ENCODE data around the gene LIMS1. TPM values are rescaled to one million over a fixed set of nuclear protein-coding genes. Genes with fewer than 3 reads are reported as not detected.
"Not testable (repeated sequence)": the region's sequence is repeated elsewhere in the genome, so short reads cannot be mapped to it uniquely, and the experiment has no call there.

Gene LIMS1
- total RNA-seq, 1 experiment from 2014 or later = 101 TPM

DNA sequence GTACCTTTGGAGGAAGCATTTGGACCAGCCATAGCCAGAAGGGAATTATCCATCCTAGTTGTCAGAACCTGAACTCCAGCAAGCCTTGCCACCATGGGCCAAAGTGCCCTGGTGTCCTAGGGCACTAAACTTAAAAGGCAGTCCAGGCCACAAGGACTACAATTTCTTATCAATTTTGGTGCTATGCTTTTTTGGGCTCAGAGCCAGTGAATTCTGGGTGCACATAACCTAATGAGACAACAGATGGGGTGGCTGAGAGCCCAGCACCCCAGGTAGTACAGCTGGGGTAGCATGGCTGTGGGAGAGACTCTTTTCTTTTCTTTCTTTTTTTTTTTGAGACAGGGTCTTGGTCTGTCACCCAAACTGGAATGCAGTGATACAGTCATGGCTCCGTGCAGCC lies 170.6 kb downstream of the LIMS1 start:
- POLR2A ChIA-PET = no interaction called here
- TF ChIP-seq SIN3A (IDR thresholded peaks at IDR 0.05; ENCODE audit: borderline replicate concordance, insufficient read depth, low read depth, low read length) (no peak), TCF7L2 (IDR thresholded peaks at IDR 0.05; ENCODE audit: low read depth, low read length) (no peak), POLR2AphosphoS5 (IDR thresholded peaks at IDR 0.05; ENCODE audit: low read depth, low read length) (no peak)
- TF ChIP-seq, protein P1, sequence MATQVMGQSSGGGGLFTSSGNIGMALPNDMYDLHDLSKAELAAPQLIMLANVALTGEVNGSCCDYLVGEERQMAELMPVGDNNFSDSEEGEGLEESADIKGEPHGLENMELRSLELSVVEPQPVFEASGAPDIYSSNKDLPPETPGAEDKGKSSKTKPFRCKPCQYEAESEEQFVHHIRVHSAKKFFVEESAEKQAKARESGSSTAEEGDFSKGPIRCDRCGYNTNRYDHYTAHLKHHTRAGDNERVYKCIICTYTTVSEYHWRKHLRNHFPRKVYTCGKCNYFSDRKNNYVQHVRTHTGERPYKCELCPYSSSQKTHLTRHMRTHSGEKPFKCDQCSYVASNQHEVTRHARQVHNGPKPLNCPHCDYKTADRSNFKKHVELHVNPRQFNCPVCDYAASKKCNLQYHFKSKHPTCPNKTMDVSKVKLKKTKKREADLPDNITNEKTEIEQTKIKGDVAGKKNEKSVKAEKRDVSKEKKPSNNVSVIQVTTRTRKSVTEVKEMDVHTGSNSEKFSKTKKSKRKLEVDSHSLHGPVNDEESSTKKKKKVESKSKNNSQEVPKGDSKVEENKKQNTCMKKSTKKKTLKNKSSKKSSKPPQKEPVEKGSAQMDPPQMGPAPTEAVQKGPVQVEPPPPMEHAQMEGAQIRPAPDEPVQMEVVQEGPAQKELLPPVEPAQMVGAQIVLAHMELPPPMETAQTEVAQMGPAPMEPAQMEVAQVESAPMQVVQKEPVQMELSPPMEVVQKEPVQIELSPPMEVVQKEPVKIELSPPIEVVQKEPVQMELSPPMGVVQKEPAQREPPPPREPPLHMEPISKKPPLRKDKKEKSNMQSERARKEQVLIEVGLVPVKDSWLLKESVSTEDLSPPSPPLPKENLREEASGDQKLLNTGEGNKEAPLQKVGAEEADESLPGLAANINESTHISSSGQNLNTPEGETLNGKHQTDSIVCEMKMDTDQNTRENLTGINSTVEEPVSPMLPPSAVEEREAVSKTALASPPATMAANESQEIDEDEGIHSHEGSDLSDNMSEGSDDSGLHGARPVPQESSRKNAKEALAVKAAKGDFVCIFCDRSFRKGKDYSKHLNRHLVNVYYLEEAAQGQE (IDR thresholded peaks at IDR 0.05; ENCODE audit: insufficient read depth in 1 of 2, low read depth in 2 of 2, low read length in 1 of 2) = no peak
- TF ChIP-seq, protein P2, sequence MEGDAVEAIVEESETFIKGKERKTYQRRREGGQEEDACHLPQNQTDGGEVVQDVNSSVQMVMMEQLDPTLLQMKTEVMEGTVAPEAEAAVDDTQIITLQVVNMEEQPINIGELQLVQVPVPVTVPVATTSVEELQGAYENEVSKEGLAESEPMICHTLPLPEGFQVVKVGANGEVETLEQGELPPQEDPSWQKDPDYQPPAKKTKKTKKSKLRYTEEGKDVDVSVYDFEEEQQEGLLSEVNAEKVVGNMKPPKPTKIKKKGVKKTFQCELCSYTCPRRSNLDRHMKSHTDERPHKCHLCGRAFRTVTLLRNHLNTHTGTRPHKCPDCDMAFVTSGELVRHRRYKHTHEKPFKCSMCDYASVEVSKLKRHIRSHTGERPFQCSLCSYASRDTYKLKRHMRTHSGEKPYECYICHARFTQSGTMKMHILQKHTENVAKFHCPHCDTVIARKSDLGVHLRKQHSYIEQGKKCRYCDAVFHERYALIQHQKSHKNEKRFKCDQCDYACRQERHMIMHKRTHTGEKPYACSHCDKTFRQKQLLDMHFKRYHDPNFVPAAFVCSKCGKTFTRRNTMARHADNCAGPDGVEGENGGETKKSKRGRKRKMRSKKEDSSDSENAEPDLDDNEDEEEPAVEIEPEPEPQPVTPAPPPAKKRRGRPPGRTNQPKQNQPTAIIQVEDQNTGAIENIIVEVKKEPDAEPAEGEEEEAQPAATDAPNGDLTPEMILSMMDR (IDR thresholded peaks at IDR 0.05) = no peak
- Histone ChIP-seq H3K27ac (ENCODE audit: low read length) (no peak overlapping the region), H3K4me1 (ENCODE audit: control insufficient read depth, insufficient read depth, low read length) (peaks cover 5% of the 10 kb centered on the region; the same call in 1 of the 2 replicates), H3K27me3 (ENCODE audit: control insufficient read depth, insufficient read depth, low read length) (no peaks in the 10 kb centered on the region), H3K36me3 (ENCODE audit: control insufficient read depth, insufficient read depth, low read length) (no peaks in the 10 kb centered on the region), H3K9me3 (ENCODE audit: control insufficient read depth, insufficient read depth, low read depth, low read length) (no peaks in the 10 kb centered on the region), H3K4me3 (ENCODE audit: low read depth in 2 of 2, low read length in 2 of 2) (no peak overlapping the region)
- intact Hi-C loops (cut with micrococcal nuclease; ENCODE audit: unreplicated experiment) (no loop called here), in situ Hi-C loops (cut with HindIII; ENCODE audit: low pct_unique_long_range_greater_than_20kb, low sequenced_read_pairs) (no loop called here)
- CTCF ChIA-PET = no interaction called here
- DNase-seq (ENCODE audit: low read depth, low spot score) (no peak), ATAC-seq (no peak)
- no TSS peak for BruUV-seq (replicated peaks)

DNA sequence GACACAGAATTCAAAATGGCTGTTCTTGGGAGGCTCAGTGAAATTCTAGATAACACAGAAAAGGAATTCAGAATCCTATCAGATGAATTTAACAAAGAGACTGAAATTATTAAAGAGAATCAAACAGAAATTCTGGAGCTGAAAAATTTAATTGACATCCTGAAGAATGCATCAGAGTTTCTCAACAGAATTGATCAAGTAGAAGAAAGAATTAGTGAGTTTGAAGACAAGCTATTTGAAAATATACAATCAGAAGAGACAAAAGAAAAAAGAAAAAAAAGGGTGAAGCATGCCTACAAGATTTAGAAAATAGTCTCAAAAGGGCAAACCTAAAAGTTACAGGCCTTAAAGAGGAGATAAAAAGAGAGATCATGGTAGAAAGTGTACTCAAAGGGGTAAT lies 173.0 kb downstream of the LIMS1 start:
- no peaks in the 10 kb centered on the region for H3K9me3 ChIP-seq (ENCODE audit: control insufficient read depth, insufficient read depth, low read depth, low read length)
- intact Hi-C loops (cut with micrococcal nuclease; ENCODE audit: unreplicated experiment) = no loop called here
- no peaks in the 10 kb centered on the region for H3K27me3 ChIP-seq (ENCODE audit: control insufficient read depth, insufficient read depth, low read length)
- POLR2A ChIA-PET = interaction anchor here (0.7 kb wide), 1 partner anchor 113 kb away, joined by 3 read pairs; no protein-coding TSS in a partner anchor
- no peaks in the 10 kb centered on the region for H3K36me3 ChIP-seq (ENCODE audit: control insufficient read depth, insufficient read depth, low read length)
- no peak overlapping the region for H3K27ac ChIP-seq (ENCODE audit: low read length)
- CTCF ChIA-PET = no interaction called here
- BruUV-seq (replicated peaks) = no TSS peak
- TF ChIP-seq TCF7L2 (IDR thresholded peaks at IDR 0.05; ENCODE audit: low read depth, low read length) (no peak), SIN3A (IDR thresholded peaks at IDR 0.05; ENCODE audit: borderline replicate concordance, insufficient read depth, low read depth, low read length) (no peak), POLR2AphosphoS5 (IDR thresholded peaks at IDR 0.05; ENCODE audit: low read depth, low read length) (no peak)
- TF ChIP-seq, protein P1 (IDR thresholded peaks at IDR 0.05; ENCODE audit: insufficient read depth in 1 of 2, low read depth in 2 of 2, low read length in 1 of 2) = no peak
- TF ChIP-seq, protein P2 (IDR thresholded peaks at IDR 0.05) = no peak
- ATAC-seq (no peak), DNase-seq (ENCODE audit: low read depth, low spot score) (no peak)
- in situ Hi-C loops (cut with HindIII; ENCODE audit: low pct_unique_long_range_greater_than_20kb, low sequenced_read_pairs) = no loop called here
- H3K4me1 ChIP-seq (ENCODE audit: control insufficient read depth, insufficient read depth, low read length) = no peaks in the 10 kb centered on the region
- H3K4me3 ChIP-seq (ENCODE audit: low read depth in 2 of 2, low read length in 2 of 2) = no peak overlapping the region

DNA sequence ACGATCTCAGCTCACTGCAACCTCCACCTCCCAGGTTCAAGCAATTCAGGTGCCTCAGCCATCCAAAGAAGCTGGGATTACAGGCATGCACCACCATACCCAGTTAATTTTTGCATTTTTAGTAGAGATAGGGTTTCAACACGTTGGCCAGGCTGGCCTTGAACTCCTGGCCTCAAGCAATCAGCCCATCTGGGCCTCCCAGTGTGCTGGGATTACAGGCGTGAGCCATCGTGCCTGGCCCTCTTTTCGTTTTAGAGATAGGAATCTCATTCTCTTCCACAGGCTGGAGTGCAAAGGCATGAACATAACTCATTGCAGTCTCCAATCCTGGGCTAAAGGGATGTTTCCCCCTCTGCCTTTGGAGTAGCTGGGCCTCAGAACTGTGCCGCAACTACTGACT lies 182.7 kb downstream of the LIMS1 start:
- not testable (repeated sequence) for H3K4me3 ChIP-seq (ENCODE audit: low read depth in 2 of 2, low read length in 2 of 2)

More for the DNA sequence above, 182.7 kb downstream of the LIMS1 start:
- intact Hi-C loops (cut with micrococcal nuclease; ENCODE audit: unreplicated experiment); H3K9me3 ChIP-seq (ENCODE audit: control insufficient read depth, insufficient read depth, low read depth, low read length); DNase-seq (ENCODE audit: low read depth, low spot score); BruUV-seq (replicated peaks); POLR2A ChIA-PET; H3K27ac ChIP-seq (ENCODE audit: low read length); in situ Hi-C loops (cut with HindIII; ENCODE audit: low pct_unique_long_range_greater_than_20kb, low sequenced_read_pairs); ATAC-seq; H3K27me3 ChIP-seq (ENCODE audit: control insufficient read depth, insufficient read depth, low read length); H3K36me3 ChIP-seq (ENCODE audit: control insufficient read depth, insufficient read depth, low read length); CTCF ChIA-PET; H3K4me1 ChIP-seq (ENCODE audit: control insufficient read depth, insufficient read depth, low read length): not testable (repeated sequence)
